Embryonic facial prominence (tissue), 1 donor: ENCODE measurements around the gene SLC25A36.

Experiments used
- DNase-seq: peaks from one replicate; pipeline ENCODE4 v3.0.0-alpha.2; 2016; ENCODE audit errors: extremely low spot score

SLC25A36 gene

DNA sequence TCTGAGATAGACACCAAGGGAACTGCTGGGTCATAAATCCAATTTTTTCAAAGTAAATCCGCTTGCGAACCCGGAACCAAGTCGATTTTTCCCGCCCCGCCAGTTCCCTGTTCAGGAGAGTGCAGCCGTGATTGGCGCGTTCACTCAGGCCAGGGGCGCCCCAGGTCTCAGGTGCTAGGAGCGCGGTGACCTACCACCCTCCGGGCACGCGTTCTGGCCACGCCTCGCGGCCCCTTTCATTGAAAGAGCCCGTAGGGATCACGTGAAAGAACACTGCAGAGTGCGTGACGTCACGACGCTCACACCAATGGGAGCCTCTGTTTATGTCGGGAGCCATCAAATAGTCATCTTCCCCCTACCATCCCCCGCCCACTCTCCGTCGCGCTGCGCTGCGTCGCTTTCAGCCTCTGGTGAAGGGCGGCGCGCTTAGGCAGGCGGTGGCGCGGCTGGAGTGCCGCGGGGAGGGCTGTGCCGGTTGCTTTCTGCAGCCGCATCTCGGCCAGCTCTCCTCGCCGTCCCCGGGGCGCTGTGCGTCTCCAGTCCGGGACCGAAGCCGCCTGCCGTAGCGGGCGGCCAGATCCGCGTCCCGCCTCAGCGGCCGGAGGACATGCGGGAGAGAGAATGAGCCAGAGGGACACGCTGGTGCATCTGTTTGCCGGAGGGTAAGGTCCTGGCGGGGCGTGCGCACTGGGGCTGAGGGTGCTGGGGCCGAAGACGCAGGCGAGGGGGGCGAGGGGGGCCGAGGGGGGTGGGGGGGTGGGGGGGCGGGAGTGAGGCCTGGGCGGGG lies at the start of gene SLC25A36:
TSS of gene SLC25A36 (plus strand) at position 403 of the 787 bp plus-strand sequence. CDS start at position 622, 219 bp downstream.
- peak; percentile 93 for DNase-seq

DNA sequence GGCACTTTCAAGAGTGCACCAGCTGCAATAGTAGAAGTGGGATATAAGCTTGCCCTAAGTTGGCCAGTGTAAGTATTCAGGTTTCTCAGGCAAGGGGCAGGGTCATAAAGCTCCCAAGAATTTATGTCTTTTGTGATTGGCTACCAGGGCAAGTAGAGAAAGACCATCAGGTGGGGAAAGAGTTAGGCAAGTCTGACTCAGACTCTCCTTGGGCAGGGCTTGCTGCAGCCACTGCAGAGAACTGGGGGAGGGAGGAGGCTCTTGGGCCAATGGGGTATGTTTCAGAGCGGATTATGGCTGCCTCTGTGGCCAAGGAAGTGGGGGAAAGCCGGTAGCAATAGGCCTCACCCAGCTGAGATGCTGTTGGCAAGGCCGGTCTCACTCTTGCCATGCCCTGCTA lies 44.6 kb upstream of the SLC25A36 start:
- DNase-seq, result no peak

- DNase-seq, result peak; percentile 38
Measured at GRCh38 chr3:140898340-140899180, 43.1 kb upstream of the SLC25A36 start.

DNA sequence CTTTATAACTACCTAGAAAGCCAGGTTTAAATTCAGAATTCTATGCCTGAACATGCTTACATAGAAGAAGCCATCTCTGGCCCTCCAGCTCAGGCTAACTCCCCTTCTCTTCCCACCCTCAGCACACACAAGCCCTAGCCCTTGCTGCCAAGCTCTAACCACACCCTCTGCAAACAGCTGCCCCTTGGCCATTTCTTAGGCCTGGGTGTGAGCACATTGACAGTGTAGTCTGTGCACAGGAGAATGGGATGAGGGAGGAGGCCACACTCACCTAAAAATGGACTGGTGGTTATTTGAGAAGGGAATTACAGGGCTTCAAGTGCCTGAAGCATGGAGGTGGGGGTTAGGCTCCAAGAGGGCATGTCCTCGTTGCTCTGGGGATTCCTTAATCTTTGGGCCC lies 42.3 kb upstream of the SLC25A36 start:
- DNase-seq, result no peak

GRCh38 chr3:140902791-140903190 lies 38.8 kb upstream of the SLC25A36 start:
- DNase-seq, result no peak

DNA sequence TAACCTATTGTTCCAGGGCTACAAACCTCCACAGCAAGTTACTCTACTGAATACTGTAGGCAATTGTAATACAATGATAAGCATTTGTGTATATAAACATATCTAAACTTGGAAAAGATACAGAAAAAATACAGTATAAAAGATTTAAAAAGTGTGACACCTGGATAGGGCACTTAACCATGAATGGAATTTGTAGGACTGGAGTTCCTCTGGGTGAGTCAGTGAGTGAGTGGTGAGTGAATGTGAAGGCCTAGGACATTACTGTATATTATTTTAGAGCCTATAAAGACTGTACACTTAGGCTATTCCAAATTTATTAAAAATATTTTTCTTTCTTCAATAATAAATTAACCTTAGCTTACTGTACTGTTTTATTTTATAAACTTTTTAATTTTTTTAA lies 38.4 kb upstream of the SLC25A36 start:
- no peak for DNase-seq

DNA sequence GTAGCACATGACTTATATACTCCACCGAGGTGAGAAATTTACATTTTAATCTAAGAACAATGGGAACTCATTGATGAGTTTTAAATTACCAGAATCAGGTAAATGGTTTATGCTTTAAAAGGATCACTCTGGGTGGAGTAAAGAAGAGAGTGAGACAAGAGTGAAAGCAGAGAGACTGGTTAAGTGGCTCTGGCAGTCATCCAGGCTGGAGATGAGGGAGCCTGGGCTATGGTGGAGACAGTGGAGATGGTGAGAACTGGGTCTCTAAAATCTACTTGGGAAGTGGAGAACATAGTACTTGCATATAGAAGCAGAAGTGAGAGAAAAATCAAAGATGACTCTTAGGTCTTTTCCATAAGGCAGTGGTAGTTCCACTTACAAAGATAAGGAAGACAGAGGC lies 37.1 kb upstream of the SLC25A36 start:
- no peak for DNase-seq

- DNase-seq, result no peak
Measured at GRCh38 chr3:140905559-140905958, 36.1 kb upstream of the SLC25A36 start.

DNA sequence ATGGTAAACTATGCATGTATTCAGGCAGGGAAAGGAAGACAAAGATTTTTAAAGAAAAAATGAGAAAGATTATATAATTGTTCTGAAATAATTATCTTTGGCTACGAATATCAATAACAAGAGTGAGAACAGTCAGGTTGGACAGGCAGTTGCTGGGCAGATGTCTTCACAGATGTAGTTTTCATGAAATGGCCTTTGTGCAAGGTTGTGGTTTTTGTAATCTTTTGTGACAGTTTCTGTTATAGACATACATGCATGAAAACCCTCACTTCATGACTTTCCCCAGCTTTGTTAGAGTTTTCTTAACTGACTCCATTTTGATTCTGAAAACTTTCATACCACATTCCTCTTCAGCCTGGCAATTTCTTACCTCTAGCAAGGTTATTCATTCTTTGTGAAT lies 34.9 kb upstream of the SLC25A36 start:
- DNase-seq, result no peak

- DNase-seq, result no peak
Measured at GRCh38 chr3:140910860-140911259, 30.8 kb upstream of the SLC25A36 start.

DNA sequence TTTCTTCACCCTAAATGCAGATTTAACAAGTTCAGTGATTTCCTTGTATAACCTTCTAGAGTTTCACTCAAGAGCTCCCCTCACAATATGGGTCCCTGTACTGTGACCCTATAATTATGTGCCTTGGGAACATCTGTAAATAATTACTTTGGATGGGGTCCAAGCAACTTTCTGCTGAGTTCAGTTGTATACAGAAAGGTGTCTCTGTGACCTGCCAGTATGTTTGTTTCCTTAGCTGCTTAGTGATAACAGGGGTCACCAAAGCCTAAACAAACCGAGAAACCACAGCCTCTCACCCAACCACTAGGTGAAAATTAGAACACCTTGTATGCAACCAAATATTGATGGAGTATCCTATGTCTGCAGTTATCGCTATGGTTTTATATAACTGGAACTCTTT lies 29.8 kb upstream of the SLC25A36 start:
- no peak for DNase-seq

GRCh38 chr3:140913728-140914127 lies 27.9 kb upstream of the SLC25A36 start:
- no peak for DNase-seq

DNA sequence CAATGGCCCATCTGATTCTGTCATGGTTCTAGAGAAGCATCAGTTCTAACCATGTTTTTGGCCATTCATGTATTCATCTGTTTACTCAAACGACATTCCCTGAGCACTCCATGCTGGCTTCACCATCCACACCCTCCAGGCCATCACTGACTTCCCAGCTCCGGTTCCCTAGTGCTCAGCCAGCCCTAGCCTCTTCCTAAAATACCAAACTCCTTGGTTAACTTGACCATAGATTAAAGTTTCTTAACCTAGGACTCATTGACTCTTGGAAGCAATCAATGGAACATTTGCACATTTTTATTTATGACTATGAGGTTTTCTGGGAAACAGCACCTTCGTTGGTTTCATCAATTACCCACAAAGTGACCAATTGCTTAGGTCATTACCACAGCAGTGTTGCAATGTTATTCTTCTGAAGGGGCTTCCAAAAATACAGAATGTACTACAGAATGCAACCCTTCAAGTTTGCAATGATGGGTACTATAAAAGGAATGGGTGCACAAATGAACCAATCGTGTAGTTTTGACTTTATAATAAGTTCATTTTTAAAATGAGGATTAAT lies 27.2 kb upstream of the SLC25A36 start:
- DNase-seq, result no peak

DNA sequence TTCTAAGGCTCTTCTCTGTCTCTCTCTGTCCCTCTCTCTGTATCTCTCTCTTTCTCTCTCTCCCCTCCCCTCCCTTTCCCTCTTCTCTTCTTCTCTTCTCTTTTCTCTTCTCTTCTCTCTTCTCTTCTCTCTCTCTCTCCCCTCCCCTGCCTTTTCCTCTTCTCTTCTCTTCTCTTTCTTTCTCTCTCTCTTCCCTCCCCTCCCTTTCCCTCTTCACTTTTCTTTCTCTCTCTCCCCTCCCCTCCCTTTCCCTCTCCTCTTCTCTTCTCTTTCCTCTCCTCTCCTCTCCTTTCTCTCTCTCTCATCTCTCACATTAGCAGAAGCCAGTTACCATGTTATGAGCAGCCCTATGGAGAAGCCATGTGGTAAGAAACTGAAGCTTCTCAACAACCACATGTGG lies 25.0 kb upstream of the SLC25A36 start:
- DNase-seq, result no peak

DNA sequence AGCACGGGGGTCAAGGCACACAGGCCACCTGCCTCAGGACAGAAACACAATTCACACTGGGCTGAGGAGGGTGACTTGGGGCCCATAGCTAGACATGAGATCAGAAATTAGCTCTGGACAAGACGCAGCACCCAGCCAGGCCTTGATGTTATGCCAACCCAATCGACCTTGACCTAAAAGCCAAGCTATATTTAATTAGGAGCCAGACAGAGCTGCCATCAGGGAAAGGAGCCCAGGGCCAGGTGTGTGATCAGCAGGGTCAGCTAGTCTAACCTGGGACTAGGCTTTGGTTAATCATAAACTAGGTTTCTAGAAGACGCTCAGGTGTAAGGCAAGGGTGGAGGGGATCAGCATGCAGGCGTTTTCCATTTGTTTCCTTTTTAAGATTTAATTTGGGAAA lies 23.9 kb upstream of the SLC25A36 start:
- no peak for DNase-seq

DNA sequence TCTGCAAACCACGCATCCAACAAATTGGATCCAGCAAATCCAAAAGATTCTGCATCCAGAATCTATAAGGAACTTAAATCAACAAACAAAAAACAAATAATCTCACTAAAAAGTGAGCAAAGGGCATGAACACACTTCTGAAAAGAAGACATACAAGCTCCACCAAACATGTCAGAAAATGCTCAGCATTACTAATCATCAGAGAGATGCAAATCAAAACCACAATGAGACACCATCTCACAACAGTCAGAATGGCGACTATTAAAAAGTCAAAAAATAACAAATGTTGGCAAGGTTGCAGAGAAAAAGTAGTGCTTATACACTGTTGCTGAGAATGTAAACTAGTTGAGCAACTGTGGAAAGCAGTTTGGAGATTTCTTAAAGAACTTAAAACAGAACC lies 21.6 kb upstream of the SLC25A36 start:
- DNase-seq, result no peak

DNA sequence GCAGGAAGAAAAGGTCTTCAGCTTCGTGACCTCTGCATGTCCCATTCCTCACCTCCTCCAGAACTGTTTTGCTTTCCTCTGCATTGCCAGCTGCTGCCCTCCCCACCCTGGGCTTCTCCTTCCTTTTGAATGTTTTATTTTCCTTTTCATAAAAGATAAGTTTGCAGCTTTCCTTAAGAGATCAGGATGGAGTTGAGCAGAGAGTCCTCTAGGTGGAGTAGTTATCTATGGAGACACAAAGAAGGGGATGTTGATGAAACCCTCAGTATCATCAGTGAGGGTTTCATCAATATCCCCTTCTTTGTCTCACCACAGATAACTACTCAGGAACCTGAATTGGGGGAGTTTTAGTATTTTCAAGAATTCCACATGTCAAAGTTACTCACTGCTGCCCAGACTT lies 19.0 kb upstream of the SLC25A36 start:
- no peak for DNase-seq

GRCh38 chr3:140924097-140924873 lies 17.4 kb upstream of the SLC25A36 start:
- DNase-seq, result no peak

DNA sequence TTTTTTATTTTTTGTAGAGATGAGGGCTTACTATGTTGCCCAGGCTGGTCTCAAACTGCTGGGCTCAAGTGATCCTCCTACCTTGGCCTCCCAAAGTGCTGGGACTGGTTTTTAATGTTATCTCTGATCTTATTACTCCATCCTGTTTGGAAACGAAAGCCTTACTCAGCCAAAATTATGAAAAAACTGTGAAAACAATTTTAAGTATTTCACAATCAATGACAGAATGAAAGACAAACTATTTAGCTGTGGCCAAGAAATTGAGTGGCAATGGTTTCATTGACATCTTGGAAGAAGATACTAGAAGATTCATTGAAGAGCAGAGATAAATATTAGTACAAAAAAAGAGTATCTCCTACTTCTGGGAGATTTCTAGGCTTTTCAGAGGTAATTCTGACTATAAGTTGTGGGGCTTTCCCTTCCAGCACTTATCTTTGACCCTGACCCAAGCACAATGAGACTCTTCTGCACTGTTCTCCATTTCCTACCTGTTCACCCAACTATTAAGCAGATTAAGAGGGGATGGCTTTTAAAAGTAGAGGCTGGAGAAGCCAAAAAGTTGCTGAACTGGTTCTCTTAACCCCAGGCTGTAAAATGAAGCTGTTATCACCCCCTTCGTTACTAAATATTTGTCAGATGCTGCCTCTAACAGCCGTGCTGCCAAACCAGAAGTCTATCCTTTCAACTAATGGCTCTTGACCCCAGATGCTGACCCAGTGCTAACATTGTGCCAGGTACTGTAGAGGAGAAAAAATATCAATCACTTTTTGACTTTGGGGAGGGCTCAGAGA lies 14.2 kb upstream of the SLC25A36 start:
- no peak for DNase-seq

GRCh38 chr3:140929446-140929845 lies 12.2 kb upstream of the SLC25A36 start:
- DNase-seq, result no peak

- no peak for DNase-seq
Measured at GRCh38 chr3:140931016-140931454, 10.6 kb upstream of the SLC25A36 start.
